HG02571 (cell line): ENCODE data around the gene DIP2C.

Experiments used
- ATAC-seq: cut with Tn5 transposase; IDR thresholded peaks from one replicate; pipeline ENCODE4 v1.9.1; 2021; ENCODE audit warnings: mild to moderate bottlenecking, moderate library complexity; ENCODE audit not compliant: unreplicated experiment

Gene DIP2C

DNA sequence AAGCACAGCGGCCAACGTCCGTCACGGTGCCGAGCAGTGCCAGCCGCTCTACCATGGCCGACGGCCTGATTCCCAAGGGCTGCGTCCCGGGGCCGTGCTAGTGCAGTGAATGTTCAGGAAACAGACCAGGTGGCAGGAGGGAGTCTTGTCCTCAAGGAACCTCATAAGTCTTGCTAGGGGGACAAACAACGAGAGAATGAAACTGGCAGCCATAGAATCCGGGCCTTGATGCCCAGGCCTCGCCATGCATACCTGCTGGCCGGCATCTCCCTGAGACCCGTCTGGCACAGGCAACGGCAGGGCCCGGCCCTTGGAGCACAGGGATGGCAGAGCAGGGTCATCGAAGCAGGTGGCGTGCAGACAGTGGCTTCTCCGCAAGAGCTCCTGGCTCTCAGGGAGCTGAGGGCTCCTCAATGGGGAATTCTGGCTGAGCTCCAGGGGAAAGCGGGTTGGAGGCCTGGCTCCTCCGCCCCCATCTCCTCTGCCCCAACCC is 58.8 kb downstream of the DIP2C start:
- ATAC-seq: no peak

DNA sequence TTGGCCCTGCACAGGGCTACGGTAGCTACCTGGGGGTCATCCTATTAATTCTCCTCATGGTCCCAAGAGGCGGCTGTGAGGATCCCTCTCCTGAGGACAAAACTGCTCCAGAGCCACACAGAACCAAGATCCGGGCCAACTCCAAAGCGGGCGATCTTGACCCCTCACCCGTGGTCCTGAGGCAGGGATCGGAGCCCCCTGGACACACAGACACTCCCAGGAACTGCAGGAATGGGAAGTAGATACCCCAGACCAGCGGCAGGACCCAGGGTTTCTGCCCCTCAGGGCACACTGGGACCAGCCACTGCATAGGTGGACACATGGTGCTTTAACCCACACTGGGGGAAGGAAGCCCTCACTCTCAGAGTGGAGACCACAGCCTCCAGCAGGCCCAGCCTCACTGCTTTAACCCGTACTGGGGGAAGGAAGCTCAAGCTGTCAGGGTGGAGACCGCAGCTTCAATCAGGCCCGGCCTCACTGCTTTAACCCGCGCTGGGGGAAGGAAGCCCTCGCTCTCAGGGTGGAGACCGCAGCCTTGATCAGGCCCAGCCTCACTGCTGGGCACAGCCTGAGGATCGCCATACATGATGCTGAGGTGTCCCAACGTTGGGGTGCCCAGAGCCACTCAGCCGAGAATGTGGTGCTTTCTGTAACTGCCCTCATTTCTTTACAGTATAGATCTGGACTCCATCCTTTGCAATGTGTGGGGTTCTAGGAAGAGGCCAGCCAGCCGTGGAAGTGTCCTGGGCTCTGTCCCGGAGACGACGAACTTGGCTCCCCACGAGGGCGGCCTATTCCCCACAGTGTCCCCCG is 60.1 kb downstream of the DIP2C start:
- ATAC-seq: no peak

DNA sequence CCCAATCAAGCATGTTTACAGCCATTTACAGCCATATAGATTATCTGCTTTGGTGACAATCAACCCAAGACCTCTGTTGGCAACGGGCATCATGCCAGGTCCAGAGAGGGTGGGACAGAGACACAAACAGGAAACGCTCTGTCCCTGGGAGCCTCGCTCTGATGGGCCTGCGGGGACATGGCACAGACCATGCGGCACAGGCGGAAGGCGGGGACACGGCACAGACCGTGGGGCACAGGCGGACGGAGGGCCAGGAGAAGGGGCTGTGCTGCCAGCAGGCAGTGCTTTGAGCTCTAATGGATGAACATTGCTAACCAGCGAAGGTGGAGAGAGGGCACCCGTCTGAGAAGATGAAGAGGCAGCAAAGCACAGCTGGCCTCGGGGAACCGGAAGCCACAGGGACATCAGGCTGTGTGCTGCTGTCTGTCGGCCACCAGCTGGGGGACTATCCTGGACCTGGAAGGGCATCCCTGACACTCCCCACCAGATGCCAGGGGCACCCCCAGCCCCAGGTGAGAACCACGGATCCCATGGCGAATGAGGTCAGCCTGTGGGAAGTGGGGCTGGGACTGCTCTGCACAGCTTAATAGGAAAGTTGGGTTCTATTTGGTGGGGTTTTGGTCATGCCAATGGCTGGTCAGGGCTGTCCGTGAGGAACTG is 61.0 kb downstream of the DIP2C start:
- no peak for ATAC-seq

DNA sequence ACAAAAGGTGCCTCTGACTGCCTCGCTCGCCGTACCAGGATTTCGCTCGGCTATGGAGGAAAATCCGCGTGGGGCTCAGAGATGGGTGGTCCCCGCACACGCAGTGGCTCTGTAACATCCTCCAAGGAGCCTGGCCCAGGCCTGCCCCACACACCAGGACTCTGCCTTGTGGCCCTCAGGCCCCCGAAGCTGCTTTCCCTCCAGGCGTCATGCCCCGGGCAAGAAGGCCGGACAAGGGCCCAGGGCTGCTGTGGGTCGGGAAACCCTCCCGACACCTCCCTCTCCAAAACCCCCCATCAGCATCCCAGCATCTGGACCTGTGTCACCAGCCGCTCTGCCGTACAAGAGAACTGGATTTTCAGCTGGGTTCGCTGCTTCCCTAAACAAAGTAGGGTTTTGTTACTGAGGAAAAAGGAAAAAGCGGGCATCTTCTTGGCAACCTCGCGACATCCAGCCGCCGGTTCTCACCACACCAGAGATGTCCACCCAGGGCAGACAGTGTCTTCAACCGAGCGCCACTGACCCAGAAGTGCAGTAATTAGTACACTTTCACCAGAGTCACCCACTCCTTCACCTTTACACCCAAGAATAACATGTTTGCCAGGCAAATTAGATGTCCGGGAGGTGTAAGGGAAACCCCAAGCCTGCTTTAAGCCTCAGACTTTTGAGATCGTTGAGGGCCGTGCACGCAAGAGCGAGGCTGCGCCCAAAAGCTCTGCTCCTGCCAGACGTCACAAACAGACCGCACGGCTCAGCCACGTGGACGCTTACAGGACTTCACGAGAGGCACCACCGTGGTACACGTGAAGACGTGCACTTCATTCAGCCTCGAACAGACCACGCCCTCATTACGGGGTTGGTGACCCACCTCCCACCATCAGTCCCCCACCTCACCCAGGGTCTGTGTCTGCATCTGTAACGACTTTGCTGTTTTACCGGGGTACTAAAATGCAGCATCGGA is 62.2 kb downstream of the DIP2C start:
- ATAC-seq: no peak

DNA sequence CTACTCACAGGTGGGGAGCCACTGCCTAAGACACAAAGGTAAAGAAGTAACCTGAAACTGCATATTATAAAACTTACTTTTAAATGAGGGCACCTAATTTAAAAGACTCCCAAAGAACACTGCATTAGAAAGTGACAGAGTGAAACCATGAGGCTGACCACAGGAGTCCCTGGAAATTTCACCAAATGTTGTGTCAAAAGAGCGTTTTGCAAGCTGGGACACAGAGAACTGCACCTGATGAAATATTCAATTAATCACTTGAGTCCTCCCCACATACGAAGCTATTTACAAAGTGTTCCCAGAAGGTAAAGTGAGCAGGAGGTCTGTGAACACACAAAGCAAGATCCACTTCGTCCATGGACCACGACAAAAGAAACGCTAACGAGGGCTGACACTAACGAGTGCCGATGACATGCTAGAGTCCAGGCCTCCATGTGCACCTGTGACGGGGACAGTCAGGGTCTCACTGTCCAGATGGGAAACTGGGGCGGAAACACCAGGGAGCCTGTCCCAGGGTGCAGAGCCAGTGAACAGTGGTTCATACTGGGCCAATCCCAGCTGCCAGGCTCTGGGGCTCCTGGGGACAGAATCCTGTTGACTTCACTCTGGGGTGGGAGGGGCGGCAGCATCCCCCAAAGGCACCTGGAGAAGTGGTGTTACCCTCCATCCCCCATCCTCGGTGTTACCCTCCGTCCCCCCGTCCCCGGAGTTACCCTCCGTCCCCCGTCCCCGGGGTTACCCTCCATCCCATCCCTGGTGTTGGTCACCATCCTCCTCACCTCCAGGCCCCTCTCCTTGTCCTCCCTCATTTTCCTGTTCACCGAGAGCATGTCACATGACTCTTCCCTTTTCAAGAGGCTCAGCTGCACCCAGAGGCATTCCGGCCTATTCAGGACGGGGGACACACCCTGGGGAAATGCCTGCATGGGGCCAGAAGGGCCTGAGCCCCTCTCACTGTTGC is 63.4 kb downstream of the DIP2C start:
- ATAC-seq: no peak

DNA sequence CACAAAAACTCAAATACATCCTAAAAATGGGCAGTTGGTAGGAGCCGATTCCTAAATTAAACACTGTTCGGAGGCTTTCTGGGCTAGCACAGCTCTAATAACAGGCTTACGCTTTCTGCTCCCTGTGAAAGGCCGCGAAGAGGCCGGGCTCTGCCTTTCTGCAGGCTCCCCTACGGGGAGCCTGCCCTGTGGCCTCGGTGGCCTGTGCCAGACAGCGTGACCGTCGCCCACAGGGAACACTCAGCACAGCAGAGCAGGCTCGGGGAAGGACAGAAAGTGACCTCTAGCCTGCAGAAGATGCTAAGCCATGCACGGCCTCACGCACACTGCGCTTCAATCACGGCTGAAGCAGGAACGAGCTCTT is 64.2 kb downstream of the DIP2C start:
- ATAC-seq: no peak

DNA sequence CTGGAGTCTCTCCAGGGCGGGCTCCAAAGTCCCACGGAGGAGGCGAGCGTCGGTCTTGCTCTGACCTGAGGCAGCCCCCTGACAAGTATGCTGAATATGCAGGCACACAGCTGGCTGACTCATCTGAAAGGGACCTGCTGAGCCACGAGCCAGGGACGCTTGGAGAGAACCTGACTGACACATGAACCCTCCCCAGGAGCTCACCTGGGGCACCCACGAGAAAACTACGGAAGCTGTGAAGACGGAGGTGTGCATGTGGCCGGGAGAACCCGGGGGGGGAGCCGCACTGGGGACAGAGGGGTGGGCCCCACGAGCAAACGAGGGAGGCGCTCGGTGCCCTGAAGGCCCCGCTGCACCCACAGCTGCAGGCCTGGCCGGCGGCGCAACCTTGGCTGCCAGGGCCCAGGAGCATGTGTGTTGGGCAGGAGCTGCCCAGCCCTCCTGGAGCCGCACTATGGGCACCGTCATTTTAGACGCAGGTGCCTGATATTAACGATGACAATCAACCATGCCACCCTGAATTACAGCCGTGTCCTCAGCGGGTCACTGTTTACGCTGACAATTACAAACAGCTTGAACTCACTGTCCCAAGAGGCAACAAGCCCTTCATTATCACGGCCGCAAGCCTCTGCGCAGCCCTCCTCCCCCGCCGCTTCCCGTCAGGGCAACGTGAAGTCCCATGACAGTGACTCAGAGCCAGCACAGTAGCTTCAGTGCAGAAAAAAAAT is 64.7 kb downstream of the DIP2C start:
- no peak for ATAC-seq

DNA sequence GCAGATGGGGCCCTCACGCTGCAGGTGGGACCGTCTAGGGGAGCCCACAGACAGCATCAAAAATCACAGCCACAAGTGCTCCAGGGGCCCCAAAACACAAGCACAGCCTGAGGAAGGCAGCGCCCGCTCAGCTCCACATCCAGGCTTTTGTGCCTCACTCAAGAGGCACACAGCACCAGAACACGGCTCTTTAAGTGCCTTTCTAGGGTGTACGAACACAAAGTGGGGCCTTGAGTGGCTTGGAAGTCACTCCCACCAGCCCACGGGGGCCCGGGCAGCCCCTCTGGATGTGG is 65.2 kb downstream of the DIP2C start:
- ATAC-seq: no peak

DNA sequence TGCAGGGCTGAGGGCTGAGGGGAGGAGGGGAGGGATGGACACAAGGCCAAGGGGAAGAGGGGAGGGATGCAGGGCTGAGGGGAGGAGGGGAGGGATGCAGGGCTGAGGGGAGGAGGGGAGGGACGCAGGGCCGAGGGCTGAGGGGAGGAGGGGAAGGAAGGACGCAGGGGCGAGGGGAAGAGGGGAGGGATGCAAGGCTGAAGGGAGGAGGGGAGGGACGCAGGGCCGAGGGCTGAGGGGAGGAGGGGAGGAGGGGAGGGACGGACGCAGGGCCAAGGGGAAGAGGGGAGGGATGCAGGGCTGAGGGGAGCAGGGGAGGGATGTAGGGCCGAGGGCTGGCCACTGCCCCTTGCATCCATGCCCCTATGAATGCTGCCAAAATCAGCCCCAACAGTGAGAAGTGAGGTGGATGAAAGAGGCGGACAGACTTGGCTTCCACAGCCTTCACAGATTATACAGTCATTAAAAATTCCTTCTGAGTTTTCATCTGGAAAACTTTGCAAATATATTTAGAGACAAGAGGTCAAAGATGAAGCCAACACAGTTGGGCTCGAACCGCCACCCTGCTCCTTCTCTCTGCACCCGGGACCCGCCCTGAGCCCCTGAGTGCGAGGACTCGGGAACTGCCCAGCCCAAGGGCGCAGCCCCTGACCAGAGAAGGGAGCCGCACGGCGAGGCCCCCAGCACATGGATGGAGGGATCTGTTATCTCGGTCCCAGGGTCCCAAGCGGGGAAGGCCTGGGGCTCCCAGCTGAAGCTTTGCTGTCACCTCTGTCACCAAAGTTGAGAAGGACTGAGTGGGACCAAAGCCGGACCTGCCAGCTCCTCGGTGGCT is 65.8 kb downstream of the DIP2C start:
- no peak for ATAC-seq

DNA sequence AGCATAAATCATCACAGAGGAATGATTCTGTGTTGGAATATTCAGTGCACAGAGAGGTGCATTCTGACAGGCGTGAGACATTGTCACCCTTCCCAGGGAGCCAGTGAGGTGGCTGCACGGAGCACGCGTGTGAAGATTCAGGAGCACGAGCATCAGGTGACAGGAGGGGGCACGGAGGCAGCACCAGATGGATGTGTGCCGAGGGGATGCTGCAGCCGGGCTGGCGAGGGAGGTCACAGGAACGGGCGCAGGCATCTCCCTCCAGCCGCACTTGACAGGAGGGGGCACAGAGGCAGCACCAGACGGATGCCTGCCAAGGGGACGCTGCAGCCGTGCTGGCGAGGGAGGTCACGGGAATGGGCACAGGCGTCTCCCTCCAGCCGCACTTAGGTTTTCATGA is 66.5 kb downstream of the DIP2C start:
- no peak for ATAC-seq

DNA sequence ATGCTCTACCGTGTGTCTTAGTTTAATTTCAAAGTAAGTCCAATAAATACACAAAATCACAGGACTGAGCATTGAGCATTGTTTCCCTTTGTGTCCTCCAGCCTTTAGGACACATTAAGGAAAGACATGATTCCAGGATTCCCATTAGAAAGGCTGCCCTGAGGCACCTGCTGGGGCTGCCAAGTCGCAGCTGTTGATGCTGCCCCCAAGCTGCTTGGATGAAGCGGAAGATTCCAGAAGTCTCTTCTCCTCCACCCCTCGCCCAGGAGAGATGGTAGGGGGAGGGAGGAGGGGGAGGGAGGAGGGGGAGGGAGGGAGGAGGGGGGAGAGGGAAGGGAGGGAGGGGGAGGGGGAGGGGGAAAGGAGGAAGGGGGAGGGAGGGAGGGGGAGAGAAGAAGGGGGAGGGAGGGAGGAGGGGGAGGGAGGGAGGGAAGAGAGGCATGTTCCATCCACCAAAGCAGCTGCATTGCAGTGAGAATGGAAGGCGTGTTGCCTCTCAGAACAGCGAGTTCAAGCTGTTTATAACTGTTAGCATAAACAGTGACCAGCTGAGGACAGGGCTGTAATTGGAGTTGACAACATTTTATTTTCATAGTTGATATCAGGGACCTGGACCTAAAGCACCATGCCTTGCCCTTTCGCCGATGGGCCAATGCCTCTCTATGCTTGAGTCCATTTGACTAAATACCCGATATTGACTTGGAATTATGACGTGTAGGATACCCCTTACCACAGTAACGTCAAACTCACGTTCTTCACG is 67.3 kb downstream of the DIP2C start:
- no peak for ATAC-seq

DNA sequence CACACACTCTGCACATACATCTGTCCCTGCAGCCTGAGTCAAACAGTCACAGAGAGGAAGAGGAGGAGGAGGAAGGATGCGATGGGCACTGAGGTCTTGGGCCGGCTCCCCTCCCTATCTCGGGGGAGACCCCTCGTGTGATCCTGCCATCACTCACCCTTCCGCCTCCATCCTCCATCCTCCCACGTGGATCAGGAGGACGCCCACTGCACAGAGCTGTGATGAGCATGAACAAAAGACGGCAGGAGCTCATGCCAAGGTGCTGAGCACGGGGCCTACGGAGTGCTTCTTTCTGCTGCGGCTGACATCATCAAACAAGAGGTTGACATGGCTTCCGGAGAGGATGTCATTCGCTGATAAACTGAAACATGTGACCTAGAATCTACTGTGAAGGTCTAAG is 68.0 kb downstream of the DIP2C start:
- ATAC-seq: no peak

DNA sequence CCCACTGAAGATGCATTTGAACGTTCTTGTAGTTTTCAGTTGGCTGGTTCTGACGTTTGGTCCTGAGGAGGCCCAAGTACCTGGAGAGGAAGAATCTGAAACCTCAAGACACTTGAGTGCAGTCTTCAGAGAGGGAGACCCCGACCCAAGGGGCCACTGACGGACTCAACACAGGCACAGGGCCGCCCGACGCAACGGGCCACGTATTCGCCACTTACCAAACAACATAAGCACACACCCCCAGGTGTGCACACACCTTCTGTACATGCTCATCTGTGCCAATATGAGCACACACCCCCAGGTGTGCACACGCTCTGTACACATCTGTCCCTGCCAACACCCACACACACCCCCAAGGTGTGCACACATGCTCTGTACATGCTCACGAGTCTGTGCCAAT is 68.5 kb downstream of the DIP2C start:
- ATAC-seq: no peak

DNA sequence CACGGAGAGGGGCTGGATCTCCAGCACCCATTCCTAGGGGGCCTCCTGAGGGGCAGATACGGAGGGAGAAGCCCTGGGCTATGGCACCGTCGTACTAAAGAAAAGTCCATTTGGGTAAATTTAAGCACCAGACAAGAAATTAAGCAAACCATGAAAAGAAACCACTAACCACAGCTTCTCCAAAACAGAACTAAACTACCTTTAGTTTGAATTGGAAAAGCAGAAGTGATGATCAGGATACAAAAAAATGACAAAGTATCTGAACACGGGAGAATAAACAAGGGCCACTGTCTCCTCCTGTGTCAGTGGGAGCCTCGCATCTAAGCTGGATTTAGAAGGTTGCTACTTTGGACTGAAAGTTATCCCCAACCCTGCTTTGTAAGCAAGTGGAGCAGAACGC is 69.1 kb downstream of the DIP2C start:
- ATAC-seq: no peak

DNA sequence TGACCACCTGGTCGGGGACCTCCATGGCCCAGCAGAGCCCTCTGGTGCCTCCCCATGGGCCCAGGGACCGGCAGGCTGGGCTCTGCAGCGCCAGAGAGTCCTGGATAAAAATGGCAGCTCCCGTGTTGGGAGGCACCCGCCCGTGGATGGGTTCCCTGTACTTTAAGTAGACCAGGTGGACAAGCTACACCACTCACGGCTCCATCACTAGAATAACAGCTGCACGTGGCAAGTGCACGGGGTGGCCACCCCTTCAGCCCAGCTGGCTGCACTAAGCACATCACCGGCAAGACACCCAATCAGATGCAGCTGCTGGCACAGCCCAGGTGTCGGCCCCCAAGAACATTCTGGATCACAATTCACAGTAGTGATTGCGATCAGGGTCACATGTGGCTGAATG is 69.8 kb downstream of the DIP2C start:
- ATAC-seq: no peak

DNA sequence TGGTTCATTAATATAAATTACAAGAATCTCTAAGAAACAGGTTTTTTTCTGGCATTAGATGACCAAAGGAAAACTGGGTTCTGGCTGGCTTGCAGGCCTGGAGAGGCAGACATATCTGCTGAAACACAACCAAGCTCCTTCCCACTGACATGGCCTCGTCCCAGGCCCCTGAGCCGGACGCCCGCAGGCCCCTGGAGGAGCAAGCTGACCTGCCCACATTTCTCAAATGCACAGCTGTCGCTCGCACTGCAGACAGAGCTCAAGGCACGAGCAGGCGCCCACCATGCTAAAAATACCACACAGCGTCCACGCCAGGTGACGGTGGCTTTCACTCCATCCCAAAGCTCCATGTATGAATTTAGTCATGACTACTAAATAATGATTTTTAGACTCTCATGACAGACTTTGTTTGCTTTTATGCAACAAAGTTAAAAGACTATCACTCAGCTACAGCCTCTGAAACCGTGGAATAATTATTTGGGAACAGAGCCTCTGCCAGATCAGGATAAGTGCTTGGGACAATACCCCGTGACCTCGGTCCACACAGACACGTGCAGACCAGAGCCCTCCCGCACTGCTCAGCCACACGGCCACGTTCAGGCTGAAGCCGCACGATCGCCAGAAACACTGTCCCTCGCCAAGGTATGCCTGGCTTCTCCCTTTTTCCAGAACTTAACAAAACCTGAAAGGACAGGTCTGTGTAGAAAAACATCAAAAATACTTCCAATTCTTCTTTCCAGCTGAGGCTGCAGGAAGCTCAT is 71.1 kb downstream of the DIP2C start:
- no peak for ATAC-seq

DNA sequence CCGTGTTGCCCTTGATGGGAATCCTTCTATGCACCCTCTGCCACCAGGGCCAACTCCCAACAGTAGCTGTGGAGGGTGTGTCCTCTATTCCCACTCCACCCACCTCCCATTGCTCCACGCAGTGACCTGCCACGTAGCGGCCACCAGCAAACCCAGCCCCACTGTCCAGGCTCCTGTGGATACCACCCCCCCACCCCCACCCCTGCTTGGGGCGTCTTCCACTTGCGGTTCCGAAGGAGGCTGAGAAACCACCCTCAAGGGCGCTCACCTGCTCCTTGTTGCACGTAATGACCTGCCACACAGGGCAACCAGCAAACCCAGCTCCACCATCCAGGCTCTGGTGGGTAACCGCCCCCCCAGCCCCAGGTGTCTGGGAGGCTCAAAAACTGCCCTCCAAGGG is 72.0 kb downstream of the DIP2C start:
- ATAC-seq: no peak
